ENCODE data around the gene LGALS9B. TPM values are rescaled to one million over a fixed set of nuclear protein-coding genes. Genes with fewer than 3 reads are reported as not detected.
"Not testable (repeated sequence)": the region's sequence is repeated elsewhere in the genome, so short reads cannot be mapped to it uniquely, and the experiment has no call there.

LGALS9B gene
- total RNA-seq, 2 donors from 2014 or later, result not detected

DNA sequence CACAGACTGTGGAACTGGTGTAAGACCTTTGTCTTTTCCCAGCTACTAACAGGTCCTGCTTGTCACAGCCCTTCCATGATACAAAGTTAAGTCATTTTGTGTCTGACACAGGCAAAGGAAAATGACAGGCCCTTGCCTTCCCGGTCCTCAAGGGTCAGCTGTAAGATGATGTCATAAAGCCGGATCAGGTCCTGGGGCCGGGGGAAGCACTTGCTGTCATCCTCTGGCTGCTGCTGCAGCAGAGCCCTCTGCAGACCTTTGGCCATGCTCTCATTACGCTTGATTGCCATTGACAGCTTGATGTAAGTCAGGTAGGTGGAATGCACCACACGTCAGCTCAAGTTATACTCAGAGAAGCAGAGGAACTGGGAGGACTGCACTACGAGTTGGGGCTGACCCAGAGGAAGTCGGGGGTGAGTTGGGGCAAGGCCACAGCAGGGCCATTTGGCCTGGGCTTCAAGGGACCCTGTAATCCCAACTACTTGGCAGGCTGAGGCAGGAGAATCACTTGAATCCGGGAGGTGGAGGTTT lies 50.9 kb downstream of the LGALS9B start:
- H3K9me3 Mint-ChIP-seq; H3K4me1 Mint-ChIP-seq (ENCODE audit: low read depth in 2 of 2); H3K36me3 Mint-ChIP-seq: not testable (repeated sequence)

DNA sequence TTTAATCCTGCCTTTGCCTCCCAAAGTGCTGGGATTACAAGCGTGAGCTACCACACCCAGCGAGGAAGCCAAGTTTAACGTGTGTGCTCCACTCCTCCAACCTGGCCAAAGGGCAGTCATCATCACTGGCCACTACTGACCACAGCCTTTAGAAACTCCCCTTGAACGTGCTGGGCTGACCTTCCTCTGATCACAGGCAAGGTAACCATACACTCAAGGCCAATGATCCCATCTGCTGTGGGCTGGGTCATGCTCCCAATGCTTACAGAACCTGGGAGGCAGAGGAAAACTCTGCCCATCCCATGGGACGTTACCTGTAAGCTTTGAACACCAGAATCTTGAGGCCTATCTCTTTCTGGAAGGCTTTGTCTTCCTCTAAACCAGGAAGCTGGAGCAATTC lies 51.9 kb downstream of the LGALS9B start:
- not testable (repeated sequence) for H3K36me3 Mint-ChIP-seq, ATAC-seq, H3K27me3 Mint-ChIP-seq

More for the DNA sequence above, 50.9 kb downstream of the LGALS9B start:
- H3K4me3 Mint-ChIP-seq; H3K27me3 Mint-ChIP-seq; DNase-seq (ENCODE audit: low spot score); ATAC-seq; H3K27ac Mint-ChIP-seq: not testable (repeated sequence)

DNA sequence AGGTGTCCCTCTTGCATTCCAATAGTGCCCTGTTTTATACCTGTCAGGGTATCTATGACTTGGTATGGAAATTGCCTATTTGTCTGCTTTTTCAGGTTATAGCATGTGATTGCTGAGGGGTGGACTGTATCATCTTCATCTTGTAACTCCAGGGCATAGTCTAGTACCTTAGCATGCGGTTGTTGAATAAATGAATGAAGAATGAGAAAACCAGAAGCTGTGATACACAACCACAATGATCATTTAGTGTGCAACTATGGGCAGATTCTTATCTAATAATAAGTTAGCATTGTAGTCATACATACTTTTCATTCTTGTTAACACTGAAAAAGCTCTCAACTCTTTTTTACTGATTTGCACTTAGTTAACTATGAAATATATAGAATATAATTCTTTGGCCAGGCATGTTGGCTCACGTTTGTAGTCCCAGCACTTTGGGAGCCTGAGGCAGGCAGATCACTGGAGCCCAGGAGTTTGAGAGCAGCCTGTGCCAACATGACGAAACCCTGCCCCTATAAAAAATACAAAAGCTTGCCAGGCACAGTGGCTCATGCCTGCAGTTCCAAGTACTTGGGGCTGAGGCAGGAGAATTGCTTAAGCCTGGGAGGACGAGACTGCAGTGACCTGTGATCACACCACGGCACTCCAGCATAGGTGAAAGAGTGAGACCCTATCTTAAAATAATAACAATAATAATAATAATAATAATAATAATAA lies 65.9 kb downstream of the LGALS9B start:
- H3K27me3 Mint-ChIP-seq; H3K9me3 Mint-ChIP-seq; H3K4me1 Mint-ChIP-seq (ENCODE audit: low read depth in 2 of 2); ATAC-seq; H3K36me3 Mint-ChIP-seq; H3K4me3 Mint-ChIP-seq; DNase-seq (ENCODE audit: low spot score); H3K27ac Mint-ChIP-seq: not testable (repeated sequence)

More for the DNA sequence above, 51.9 kb downstream of the LGALS9B start:
- H3K4me3 Mint-ChIP-seq; H3K9me3 Mint-ChIP-seq; H3K4me1 Mint-ChIP-seq (ENCODE audit: low read depth in 2 of 2); H3K27ac Mint-ChIP-seq; DNase-seq (ENCODE audit: low spot score): not testable (repeated sequence)

DNA sequence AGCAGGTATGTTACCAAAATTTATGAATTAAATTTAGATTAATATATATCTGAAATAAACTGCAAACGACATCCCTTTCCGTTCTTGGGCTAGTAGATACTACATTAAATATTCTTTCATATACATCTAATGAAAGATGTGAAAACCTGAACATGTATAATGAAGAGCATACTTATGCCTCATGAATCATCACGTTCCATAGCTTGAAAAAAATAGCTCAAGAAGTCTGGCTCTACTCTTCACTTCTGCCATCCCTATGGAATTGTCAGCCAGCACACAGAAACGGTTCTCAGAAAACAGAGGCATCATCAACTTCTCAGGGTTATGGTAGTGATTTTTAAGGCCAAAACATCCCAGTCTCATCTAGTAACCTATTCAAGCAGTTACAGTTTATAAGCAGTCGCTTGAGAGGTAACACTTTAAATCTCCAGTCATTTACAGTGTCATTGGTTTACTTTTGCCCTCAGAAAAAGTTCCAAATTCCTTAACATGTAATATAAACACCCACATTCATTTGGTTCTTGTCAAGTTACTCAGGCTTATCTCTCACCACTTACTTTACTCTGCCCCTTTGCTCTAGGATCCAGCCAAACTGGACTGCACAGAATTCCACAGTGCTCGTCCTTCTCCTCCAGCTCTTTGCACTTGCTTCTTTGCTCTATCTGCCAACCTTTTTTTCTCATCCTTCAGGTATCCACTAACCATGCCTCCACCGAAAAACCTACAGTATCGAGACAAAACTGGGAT lies 66.6 kb downstream of the LGALS9B start:
- not testable (repeated sequence) for H3K4me1 Mint-ChIP-seq (ENCODE audit: low read depth in 2 of 2); H3K9me3 Mint-ChIP-seq; H3K27ac Mint-ChIP-seq; ATAC-seq; H3K36me3 Mint-ChIP-seq; DNase-seq (ENCODE audit: low spot score); H3K4me3 Mint-ChIP-seq; H3K27me3 Mint-ChIP-seq

Other genes with a start within 250 kb of the LGALS9B start
- not detected for gene CDRT15L2, start 112.2 kb upstream of the LGALS9B start, total RNA-seq

Data from natural killer cell treated with Interleukin-12 subunit alpha and Interleukin-12 subunit beta and Interleukin-15 and Interleukin-18, amount 100 ng/mL, for 72 hours (primary cell).